ENCODE results near the gene PRPF39.

GRCh38 chr14:45089813-45090212 lies 5.9 kb downstream of the PRPF39 start:
- TF ChIP-seq CTCF (conservative IDR thresholded peaks at IDR 0.05; ENCODE audit: low read depth, low read length), result no peak
- no peak for TF ChIP-seq ELK1 (IDR thresholded peaks at IDR 0.05; ENCODE audit: borderline replicate concordance, low read depth, low read length)
- no peak for TF ChIP-seq RAD21 (IDR thresholded peaks at IDR 0.05; ENCODE audit: low read length)
- TF ChIP-seq POLR2A (IDR thresholded peaks at IDR 0.05; ENCODE audit: low read depth, low read length), result no peak
- TF ChIP-seq NFE2L2 (IDR thresholded peaks at IDR 0.05; ENCODE audit: low read depth, low read length), result no peak
- TF ChIP-seq MAZ (IDR thresholded peaks at IDR 0.05; ENCODE audit: borderline replicate concordance, low read depth, low read length), result no peak
- TF ChIP-seq CEBPB (IDR thresholded peaks at IDR 0.05; ENCODE audit: low read depth, low read length), result no peak
- TF ChIP-seq RFX5 (IDR thresholded peaks at IDR 0.05; ENCODE audit: low read depth, low read length), result no peak
- no peak for TF ChIP-seq RCOR1 (IDR thresholded peaks at IDR 0.05; ENCODE audit: insufficient replicate concordance, low read length)
- no peak for TF ChIP-seq BHLHE40 (IDR thresholded peaks at IDR 0.05; ENCODE audit: low read depth, low read length)
- TF ChIP-seq USF2 (IDR thresholded peaks at IDR 0.05; ENCODE audit: low read depth, low read length), result no peak
